ENCODE data around the gene CCNK.

The CCNK gene

DNA sequence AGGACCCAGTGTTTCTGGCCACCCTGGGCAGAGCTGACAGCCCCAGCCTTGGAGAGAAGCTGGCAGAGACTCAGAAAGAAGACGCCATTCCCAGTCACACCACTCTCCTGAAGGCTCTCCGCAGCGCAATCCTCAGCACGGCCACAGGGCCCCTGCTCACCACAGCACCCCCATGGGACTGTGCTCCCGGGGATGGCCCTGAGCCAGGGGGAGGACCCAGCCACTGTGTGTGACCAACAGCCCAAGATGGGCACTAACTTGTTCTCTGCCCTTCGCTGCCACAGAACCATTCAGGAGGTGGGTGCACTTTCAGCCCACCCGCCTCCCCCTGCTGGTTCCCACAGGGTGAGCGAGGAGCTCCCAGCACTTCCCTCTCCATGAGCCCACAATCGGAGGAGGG, 57.1 kb downstream of the CCNK start:
- DNase-seq: no peak

DNA sequence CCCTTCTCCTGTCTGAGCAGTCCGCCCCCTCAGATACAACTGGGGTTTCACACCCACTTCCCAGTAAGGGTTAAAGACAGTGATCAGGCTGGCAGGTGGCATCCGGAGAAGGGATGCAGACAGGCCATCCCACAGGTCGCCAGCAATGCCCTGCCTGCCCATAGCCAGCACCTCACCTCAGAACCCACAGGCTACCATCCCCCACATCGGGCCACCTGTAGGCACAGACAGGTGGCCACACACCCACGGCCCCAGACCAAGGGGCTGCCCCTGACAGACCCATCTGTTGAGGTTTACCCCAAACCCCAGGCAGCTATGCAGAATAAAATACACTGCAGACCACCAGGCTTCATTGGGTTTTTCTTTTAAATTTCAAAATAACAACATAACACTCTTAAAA, 57.5 kb downstream of the CCNK start:
- no peak for DNase-seq

DNA sequence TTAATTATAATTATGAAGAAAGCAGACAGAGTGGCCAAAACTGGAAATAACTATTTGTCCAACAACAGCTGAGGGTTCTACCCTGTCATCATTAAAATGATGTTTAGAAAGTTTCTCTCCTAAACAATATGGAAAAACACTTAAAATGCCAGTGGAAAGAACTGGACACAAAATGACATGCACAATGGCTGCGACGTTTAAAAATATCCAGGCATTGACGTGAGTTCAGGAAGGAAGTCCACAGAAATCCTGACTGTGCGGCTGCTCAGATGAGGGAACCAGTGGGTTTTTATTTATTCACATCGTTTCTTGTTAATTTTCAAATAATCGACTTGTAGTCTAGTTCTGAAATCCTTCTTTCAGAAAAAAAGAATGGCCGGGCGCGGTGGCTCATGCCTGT, 58.3 kb downstream of the CCNK start:
- DNase-seq: no peak

DNA sequence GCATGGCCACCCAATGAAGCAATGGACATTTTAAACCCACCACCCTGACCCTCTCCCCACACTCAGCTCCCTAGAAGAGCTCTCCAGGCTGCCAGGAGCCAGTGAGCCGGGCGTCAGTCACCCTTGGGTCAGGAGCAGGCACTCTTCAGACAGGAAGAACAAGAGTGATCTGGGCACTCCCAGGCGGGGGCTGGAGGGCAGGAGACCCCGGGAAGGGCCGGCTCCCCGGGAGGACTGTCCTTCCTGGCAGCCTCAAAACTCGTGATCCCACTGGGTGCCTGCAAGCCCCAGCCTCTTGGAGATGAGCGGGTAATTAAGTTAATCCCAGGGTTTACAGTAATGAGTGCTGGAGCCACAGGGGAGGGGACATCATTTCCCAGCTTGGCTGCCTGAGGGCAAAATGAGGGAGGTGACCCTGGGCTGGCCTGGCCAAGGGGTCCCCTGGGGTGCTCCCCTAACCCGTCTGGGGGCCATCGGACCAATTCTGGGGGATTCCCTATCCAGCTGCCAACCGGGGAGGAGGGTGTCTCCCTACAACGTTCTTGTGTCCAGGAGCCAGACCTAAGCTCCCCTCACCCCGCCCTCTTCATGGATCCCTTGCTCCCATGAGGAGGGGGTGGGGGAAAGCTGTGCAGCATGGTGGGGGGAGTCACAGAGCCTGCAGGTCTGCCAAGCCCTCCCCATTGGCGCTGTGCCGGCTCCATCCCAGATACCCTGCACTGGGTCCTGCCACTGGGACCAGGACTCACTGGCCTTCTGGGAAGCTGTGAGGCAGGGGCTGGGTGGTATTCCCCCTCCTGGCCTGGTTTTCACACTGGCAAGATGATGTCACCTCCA, 59.2 kb downstream of the CCNK start:
- DNase-seq: no peak

DNA sequence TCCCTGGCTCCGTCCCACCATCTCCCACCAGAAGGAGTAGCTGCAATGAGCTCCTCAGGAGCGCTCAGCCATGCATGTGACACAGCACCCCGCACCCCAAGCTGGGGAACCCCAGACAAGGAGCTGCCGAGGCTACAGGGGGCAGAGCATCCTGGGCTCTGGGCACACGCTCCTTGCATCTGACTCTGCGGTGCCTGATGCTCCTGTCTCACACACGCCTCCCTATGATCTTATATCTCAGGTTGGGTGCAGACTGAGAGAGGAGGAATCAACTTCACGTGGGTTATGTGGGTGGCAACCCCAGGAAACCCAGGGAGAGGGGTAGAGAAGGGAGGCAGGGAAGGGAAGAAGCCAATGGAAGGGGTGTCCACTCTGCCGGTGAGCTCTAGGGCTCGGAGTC, 60.0 kb downstream of the CCNK start:
- no peak for DNase-seq

DNA sequence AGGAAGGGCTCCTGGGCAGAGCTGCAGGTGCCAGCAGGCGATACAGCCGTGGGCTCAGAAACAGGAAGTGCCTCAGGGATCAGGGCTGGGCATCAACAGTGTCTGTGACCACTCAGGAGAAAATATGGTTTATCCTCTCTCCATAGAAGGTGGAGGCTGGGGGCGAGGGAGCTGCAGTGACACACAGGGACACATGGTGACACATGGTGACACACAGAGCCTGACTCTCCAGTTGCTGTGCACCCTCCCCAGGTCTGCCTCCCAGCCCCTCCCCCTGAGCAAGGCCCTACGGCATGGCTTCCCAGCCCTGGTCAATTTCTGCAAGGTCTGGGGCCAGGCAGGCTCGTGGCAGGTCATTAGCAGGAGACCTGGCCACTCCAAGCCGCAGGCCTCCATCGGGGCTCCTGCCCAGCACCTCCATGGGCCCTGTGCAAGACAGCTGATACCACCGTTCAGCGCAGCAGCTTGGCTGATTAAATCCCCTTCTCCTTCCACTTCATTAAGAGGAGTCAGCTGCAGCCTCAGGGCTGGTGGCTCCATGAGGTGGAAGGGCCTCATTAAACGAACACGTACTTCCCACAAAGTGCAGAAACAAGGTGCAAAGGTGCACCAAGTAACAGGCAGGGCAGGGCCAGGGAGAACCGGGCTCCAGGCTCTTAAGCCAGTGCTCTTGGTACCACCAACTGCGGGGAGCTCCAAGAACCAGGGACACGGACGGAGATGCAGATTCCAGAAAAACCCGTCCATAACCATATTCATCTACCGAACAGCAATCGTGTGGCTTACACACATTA, 60.7 kb downstream of the CCNK start:
- DNase-seq: no peak

DNA sequence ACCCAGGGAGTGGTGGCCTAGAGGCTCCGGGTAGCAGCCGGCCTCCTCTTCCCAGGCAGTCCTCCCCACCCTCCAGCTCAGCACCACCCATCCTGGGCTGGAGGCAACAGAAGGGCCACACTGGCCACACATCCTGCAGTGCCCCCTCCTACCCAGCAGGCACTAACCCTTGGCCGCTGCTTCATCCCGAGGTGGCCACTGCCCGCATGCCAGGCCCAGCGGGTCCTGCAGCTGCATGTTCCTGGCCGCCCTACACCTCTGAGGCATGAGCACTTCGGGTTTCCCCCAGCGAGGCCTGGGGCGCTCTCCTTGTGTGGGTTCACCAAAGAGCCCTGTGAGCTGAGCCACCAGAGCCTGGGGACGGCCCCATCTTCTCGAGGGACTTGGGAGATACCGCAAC, 61.4 kb downstream of the CCNK start:
- DNase-seq: no peak

DNA sequence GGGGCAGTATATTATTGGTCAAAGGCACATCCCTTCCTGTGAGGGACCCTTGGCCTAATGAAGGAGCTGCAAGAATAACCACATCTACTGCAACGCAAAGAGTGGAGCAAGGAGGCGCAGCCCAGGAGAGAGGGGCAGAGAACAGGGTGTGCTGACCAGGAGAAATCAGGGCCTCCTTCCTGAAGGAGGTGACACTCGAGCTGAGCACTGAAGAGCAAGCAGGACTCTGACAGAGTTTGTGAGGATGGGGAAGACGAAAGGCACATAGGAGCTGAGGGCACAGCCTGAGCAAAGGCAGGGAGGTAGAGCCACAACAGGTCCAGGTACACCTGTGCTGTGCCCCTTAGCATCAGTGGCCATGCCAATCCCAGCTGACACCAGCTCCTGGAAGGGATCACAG, 62.2 kb downstream of the CCNK start:
- no peak for DNase-seq

DNA sequence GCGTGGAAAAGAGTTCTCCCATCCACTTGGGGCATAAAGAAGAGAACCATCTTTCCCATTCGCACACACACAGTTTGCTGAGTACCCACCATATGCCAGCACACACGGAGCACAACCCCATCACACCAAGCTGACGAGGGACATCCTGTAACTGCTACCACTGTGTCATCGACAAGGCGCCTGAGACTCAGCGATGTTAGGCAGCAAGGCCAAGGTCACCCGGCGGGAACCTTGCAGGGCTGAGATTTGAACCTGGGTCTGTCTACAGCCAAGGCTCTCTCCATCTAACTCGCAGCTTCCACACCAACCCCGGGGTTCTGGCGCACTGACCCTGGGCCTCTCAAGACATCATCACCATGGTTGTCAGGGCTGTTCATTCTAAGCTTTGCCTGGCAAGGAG, 62.8 kb downstream of the CCNK start:
- DNase-seq: no peak

DNA sequence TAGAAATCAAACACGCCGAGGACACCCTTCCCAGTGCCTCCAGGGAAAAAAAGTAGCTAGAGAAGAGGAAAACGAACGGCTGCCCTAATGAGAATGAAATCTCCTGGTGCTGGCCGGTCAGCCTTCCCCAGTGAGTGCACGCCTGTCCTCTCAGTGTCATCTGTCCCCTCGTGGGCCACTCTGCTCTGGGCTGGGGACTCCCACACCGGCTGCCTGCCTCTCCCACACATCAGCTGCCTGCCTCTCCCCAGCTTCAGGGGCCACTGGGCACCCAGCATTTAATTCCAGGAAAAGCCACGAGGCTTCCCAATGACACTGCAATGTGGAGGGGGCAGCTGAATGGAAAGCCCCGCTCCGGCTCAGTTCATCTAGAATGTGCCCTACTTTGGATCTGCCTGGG, 63.8 kb downstream of the CCNK start:
- DNase-seq: no peak

DNA sequence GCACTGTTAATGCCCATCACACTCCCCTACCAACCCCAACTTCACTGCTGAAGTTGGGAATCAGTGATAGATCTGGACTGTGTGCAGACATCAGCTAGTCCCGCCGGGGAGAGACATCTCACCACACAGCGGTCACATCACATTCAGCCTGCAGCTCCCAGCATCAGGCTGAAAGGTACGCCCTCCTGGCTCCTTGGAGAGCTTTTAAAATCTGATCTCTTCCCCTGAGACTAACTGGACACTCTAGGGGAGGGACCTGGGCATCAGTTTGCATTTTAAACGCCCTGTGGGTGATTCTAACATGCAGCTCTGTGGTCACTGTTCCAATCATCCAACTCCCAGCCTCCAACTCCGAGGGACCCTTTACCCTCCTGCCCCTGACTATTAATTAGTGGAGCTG, 64.4 kb downstream of the CCNK start:
- DNase-seq: no peak

DNA sequence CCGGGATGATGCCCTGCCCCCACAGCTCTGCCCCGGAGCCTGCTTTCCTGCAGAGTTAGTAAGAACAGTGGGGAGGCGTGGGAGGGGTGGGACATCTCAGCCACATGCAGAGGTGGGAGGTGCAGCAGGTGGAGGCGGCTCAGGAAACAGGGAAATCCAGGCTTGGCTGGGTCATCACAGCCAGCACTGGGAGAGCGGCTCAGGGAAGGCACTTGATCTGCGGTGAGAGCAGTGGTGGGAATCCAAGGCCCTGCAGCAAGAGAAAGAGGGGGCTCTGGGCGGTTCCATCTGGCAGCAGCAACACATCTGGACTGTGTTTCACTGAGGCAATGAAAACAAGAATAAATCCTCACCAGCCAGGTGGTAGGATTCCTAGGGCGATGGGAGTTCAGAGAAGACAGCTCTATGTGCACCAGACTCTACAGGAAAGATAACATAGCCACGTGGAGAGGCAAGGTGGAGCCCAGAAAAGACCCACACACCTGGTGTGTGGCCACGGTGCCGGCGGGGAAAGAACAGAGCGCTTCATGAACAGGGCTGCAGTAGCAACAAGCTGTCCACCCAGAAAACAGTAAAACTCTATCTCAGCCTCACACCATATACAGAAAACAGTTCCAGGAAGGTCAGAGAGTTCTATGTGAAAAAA, 65.1 kb downstream of the CCNK start:
- no peak for DNase-seq

DNA sequence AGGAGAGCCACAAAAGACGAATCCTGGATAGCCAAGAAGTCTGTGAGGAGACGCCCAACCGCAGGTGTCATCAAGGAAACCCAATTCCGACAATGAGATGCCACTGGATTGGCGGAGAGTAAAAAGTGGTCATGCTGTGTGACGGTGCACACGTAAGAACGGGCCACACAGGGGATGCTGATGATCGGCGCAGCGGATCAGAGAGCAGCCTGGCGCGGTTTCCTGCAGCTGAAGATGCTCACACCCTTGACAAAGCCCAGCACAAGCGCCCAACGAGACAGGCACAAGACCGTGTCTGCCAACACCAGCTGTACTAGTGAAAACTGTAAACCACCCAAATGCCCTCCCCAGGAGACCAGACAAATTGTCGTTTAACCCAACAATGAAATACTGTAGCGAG, 67.0 kb downstream of the CCNK start:
- no peak for DNase-seq

DNA sequence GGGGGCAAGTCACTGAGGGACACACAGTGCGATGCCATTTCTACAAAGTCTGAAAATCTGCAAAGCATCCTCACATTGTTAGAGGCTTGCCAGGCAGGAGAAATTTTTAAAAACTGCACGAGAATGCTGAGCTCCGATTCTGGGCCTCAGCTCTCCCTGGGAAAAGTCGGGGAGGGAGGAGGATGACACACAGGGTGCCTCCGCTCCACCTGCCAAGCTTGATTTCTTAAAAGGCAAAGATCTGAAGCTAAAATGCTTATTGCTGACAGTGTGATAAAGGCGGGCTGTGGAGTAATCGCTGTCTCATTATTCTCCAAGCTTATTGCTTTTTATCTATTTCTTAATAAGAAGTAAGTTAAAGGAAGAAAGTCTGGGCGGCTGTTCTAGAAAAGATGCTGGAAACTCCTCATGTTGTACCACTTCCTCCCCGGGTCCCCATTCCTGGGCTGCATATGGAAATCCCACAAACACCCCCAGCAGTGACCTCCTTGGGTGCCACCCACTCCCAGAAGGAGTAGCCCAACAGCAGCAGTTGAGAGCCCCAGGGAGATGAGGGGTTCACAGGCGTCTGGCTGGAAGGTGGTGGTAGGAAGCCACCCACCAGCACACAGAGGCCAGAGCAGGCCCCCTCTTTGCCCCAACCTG, 67.8 kb downstream of the CCNK start:
- no peak for DNase-seq

DNA sequence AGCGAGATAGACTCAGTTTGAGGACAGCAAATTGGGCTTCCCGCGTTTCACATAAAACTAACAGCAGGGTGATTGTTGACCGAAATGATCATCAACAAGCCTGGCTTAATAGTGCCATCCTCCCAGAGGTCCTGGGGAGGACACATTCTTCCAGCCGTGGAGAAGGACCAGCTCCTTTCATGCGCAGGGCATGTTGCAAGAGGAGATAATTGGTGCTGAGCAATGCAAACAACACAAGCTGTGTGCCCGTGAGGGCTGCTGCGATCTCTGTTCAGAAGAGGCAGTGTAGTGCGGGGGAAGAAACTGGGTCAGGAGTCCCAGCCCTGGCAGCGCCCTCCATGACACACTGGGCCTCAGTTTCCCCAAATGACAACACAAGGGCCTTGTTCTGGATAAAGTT, 68.5 kb downstream of the CCNK start:
- no peak for DNase-seq

DNA sequence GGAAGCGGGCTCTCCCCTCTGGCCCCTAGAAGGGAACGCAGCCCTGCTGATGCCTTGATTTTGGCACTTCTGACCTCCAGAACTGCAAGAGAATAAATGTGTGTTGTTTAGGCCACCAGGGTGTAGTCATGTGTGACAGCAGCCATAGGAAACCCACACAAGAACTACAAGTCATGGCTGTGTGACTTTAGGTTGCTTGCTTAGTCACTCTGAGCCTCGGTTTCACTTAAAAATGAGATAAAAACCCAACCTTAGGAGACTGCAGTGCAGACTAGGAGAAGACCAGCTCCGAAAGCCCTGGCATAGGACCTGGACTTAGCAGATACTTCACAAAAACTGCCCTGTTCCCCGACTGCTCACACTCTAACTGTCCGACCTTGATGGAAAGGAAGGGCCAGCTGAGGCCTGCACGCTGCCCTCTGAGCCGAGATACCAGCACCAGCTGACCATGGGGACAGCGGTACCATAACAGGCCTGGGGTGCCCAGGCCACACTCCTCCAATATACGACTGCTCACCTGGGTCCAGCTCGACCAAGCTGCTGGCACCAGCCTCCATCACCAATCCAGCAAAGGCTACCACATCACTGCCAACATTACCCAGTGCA, 69.3 kb downstream of the CCNK start:
- DNase-seq: no peak

DNA sequence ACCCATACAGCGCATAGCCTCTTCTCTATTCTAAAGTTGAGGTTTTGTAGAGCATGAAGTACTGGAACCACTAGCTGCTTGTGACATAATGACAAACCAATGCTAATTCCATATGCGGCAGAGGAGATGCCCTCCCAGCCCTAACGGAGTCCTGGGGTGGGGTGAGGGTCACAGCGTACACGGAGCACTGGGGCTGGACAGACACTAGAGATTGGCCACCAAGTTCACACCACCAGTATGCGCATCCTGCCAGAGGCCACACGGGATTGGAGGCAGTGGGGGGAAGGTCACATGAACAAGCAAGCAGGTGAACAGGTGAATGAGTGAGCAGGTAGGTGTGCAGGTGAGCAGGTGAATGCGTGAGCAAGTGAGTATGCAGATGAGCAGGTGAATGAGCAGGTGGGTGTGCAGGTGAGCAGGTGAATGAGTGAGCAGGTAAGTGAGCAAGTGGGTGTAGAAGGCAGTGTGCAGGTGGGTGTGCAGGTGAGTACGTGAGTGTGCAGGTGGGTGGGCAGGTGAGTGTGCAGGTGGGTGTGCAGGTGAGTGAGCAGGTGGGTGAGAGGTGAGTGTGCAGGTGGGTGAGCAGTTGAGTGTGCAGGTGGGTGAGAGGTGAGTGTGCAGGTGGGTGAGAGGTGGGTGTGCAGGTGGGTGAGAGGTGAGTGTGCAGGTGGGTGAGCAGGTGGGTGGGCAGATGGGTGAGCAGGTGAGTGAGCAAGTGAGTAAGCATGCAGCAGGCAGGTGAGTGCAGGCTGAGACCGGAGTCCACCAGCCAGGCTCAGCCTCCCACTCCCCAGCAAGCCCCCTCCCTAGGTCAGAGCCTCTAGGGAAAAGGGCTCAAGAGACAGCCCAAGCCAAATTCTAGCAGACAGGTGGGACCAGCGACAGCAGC, 70.1 kb downstream of the CCNK start:
- DNase-seq: no peak

DNA sequence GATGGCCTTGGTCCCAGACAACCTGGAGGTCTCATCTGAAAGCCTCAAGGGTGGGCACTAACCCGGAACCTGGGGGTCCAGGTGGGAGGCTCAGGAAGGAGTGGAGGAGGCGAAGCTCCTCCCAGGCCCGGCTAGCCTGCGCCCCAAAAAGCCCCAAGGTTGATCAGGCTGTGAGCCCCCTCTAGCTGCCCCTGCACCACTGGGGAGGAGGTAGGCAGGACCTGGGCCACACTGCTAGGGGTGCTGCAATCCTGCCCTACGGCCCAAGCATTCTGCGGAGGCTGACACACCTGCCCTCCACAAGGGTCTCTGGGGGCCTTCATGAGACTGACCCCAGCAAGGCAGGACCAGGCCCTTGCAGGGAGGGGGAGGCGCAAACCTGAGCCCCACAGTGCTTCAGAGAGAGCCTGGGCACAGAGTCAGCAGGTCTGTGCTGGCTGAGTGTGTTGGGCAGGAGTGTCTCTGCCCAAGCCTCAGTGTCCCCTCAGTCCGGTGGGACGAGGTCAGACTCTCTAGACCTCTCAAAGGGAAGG, 70.9 kb downstream of the CCNK start:
- no peak for DNase-seq

DNA sequence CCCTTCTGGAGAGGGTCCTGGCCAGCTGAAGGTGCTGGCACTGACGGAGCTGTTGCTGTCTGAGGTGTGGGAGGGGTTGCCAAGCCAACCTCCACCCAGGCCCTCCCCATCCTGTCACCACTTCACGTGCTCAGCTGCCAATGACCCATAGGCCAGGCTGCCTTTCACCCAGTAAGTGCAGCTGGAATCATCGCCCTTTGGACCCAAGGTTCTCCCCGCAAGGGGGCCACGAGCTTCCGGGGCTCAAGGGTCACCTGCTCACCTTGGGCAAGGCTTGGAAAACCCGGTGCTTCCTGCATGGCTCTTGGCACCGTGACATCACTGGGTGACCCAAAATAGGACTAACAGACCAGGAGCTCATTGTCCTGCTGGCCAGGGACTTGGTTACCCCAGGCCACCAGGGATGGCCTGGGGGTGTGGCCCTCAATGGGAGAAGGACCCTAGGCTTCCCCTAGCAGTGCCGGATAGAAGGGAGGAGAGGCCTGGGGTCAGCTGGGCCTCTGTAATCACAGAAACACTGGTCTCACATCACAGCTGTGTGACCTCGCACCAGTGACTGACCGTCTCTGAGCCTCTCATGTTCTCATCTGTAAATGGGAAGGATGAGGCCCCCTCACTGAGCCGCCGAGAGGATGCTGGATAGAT, 71.5 kb downstream of the CCNK start:
- DNase-seq: no peak

DNA sequence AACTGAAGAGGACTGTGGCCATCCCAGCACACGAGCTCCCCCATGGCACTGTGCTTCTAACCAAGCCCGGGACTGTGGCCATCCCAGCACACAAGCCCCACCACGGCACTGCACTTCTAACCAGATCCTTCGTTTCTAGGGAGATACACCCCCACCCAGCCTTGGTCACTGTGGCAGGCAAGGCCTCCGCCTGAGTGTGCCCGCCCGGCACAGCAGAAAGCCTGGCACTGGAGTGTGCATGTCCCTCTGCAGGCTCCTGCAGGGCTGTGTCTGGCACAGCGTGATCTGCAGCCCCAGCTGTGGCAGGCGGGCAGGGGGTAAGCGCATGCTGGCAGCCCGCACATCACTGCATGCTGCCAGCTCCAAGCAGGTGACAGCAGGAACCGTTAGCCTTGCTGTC, 73.0 kb downstream of the CCNK start:
- DNase-seq: peak in 1 of 2 donors; percentile 36
